ENCODE data around the gene ACVR2A. TPM values are rescaled to one million over a fixed set of nuclear protein-coding genes. Genes with fewer than 3 reads are reported as not detected.

The ACVR2A gene
- total RNA-seq, 1 donor, result 39.4 TPM

DNA sequence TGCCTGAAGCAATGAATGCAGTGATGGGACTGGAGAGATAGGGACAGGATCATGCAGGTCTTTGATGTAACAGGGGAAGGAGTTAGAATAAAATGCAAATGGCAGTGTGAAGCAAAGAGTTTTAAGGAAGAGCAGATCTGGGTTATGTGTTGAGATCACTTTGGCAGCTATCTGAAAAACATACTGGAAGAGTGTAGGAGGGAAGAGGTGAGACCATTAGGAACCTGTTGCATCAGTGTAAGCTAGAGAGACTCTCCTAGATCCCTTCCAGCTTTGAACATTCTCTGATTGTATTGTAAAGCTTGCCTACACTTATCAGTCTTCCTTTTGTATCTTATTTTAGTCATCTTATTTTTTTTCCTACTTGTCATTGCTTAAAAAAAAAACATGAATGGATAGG, 10.5 kb downstream of the ACVR2A start:
- H4K20me1 ChIP-seq (ENCODE audit: insufficient read depth, low read length), result peaks cover 64% of the 10 kb centered on the region
- no peak for DNase-seq (ENCODE audit: insufficient read length, low spot score, missing footprints)
- H3K27ac ChIP-seq (ENCODE audit: low read depth, low read length), result no peak overlapping the region
- no peaks in the 10 kb centered on the region for H3K36me3 ChIP-seq (ENCODE audit: insufficient read depth, low read length)
- H3K4me2 ChIP-seq (ENCODE audit: insufficient read depth, low read length), result no peak overlapping the region
- no peaks in the 10 kb centered on the region for H3K4me1 ChIP-seq (ENCODE audit: insufficient read depth, low read length)
- no peak overlapping the region for H2AFZ ChIP-seq (ENCODE audit: low read length)
- H3K27me3 ChIP-seq (ENCODE audit: insufficient read depth, low read length), result no peaks in the 10 kb centered on the region
- no peak for TF ChIP-seq CTCF (IDR thresholded peaks at IDR 0.05; ENCODE audit: extremely low read depth, low read depth, low read length)
- no peaks in the 10 kb centered on the region for H3K9me3 ChIP-seq (ENCODE audit: low read depth, low read length)
- H3K79me2 ChIP-seq (ENCODE audit: insufficient read depth, low read length), result peaks cover 78% of the 10 kb centered on the region
- no peak overlapping the region for H3K4me3 ChIP-seq (ENCODE audit: insufficient read depth, low read length)

DNA sequence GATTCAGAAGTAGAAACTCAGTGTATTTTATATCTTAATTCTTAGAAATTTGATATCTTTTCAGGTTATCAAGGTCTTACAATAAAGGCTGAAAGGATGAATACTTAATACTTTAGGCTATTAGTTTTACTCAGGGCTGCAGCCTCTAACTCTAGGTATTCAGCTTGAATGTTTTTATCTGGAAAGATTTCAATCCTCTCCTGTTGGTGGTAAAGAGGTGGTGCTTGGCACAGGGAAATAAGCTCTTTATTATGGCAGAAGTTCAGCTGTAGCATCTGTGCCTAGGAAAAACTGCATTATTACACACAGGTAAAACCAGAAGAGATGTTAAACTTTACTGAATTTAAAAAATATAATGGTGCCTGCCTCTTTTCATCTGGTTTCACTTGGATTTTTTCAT, 11.1 kb downstream of the ACVR2A start:
- no peak overlapping the region for H3K27ac ChIP-seq (ENCODE audit: low read depth, low read length)
- H3K9me3 ChIP-seq (ENCODE audit: low read depth, low read length), result no peaks in the 10 kb centered on the region
- no peak overlapping the region for H3K4me3 ChIP-seq (ENCODE audit: insufficient read depth, low read length)
- no peak for TF ChIP-seq CTCF (IDR thresholded peaks at IDR 0.05; ENCODE audit: extremely low read depth, low read depth, low read length)
- H4K20me1 ChIP-seq (ENCODE audit: insufficient read depth, low read length), result peaks cover 66% of the 10 kb centered on the region
- H3K27me3 ChIP-seq (ENCODE audit: insufficient read depth, low read length), result no peaks in the 10 kb centered on the region
- no peaks in the 10 kb centered on the region for H3K4me1 ChIP-seq (ENCODE audit: insufficient read depth, low read length)
- H3K79me2 ChIP-seq (ENCODE audit: insufficient read depth, low read length), result peaks cover 77% of the 10 kb centered on the region
- no peak overlapping the region for H2AFZ ChIP-seq (ENCODE audit: low read length)
- no peaks in the 10 kb centered on the region for H3K36me3 ChIP-seq (ENCODE audit: insufficient read depth, low read length)
- DNase-seq (ENCODE audit: insufficient read length, low spot score, missing footprints), result no peak
- H3K4me2 ChIP-seq (ENCODE audit: insufficient read depth, low read length), result no peak overlapping the region

DNA sequence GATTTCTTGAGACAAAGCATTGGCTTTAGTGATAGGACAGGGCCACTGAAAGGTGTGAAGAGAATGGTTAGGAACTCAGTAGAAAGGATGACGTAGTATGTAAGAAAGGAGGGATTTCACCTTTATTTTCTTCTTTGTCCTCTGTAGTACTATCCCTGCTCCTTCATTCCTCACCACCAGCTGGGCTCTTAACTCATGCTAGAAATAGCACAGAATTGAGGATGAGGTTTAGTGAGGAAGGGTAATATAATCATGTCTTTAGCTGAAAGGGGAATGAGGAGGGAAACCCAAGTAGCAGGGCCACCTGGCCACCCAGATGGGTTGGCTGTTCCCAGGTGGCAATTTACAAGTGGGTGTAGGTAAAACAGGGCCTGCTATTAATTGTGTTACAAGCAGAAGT, 15.2 kb downstream of the ACVR2A start:
- H3K79me2 ChIP-seq (ENCODE audit: insufficient read depth, low read length), result peaks cover 85% of the 10 kb centered on the region
- H3K27me3 ChIP-seq (ENCODE audit: insufficient read depth, low read length), result no peaks in the 10 kb centered on the region
- no peak for DNase-seq (ENCODE audit: insufficient read length, low spot score, missing footprints)
- peaks cover 67% of the 10 kb centered on the region for H4K20me1 ChIP-seq (ENCODE audit: insufficient read depth, low read length)
- H3K4me3 ChIP-seq (ENCODE audit: insufficient read depth, low read length), result no peak overlapping the region
- no peaks in the 10 kb centered on the region for H3K4me1 ChIP-seq (ENCODE audit: insufficient read depth, low read length)
- H3K27ac ChIP-seq (ENCODE audit: low read depth, low read length), result no peak overlapping the region
- no peak for TF ChIP-seq CTCF (IDR thresholded peaks at IDR 0.05; ENCODE audit: extremely low read depth, low read depth, low read length)
- no peaks in the 10 kb centered on the region for H3K36me3 ChIP-seq (ENCODE audit: insufficient read depth, low read length)
- H3K9me3 ChIP-seq (ENCODE audit: low read depth, low read length), result no peaks in the 10 kb centered on the region
- H2AFZ ChIP-seq (ENCODE audit: low read length), result no peak overlapping the region
- no peak overlapping the region for H3K4me2 ChIP-seq (ENCODE audit: insufficient read depth, low read length)

DNA sequence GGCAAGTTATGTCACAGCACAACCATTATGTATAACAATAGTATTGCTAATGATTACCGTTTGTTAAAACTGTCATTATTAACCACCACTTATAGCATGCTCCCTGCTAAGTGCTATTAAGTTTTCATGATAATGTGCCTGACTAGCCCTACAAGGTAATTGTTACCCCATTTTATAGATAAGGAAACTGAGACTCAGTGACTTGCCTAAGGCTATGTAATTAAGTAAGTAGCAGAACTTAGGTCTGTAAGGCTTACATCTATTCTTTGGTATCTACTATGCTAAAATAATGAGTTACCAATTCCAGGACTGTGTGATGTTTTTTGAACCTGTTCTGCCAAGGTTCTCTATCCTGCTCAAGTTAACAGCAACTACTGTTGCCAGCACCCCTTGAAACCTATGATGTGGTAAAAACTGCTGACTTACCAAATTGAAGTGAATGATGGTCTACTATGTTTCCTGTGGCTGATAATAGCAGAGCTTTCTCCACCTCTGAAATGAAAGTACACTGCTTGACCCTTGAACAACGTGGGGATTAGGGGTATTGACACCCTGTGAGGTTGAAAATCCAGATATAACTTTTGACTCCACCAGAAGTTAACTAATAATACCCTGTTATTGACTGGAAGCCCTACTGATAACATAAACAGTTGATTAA, 18.2 kb downstream of the ACVR2A start:
- no peaks in the 10 kb centered on the region for H3K9me3 ChIP-seq (ENCODE audit: low read depth, low read length)
- H4K20me1 ChIP-seq (ENCODE audit: insufficient read depth, low read length), result peaks cover 62% of the 10 kb centered on the region
- H3K4me3 ChIP-seq (ENCODE audit: insufficient read depth, low read length), result no peak overlapping the region
- H3K36me3 ChIP-seq (ENCODE audit: insufficient read depth, low read length), result no peaks in the 10 kb centered on the region
- H3K4me1 ChIP-seq (ENCODE audit: insufficient read depth, low read length), result no peaks in the 10 kb centered on the region
- peaks cover 93% of the 10 kb centered on the region for H3K79me2 ChIP-seq (ENCODE audit: insufficient read depth, low read length)
- no peaks in the 10 kb centered on the region for H3K27me3 ChIP-seq (ENCODE audit: insufficient read depth, low read length)
- H3K4me2 ChIP-seq (ENCODE audit: insufficient read depth, low read length), result no peak overlapping the region
- DNase-seq (ENCODE audit: insufficient read length, low spot score, missing footprints), result no peak
- H3K27ac ChIP-seq (ENCODE audit: low read depth, low read length), result no peak overlapping the region
- H2AFZ ChIP-seq (ENCODE audit: low read length), result no peak overlapping the region
- TF ChIP-seq CTCF (IDR thresholded peaks at IDR 0.05; ENCODE audit: extremely low read depth, low read depth, low read length), result no peak

Measured in osteoblast (primary cell).